HepG2 (cell line): ENCODE measurements around the gene ARMH3. TPM values are rescaled to one million over a fixed set of nuclear protein-coding genes. Genes with fewer than 3 reads are reported as not detected.

ENCODE experiments used
- ARHGAP35 ChIP-seq: sonication (generic); formaldehyde crosslinking; IDR thresholded peaks from 2 replicates; pipeline ENCODE4 v1.9.0; 2022; ENCODE audit warnings: mild to moderate bottlenecking, inconsistent platforms, moderate library complexity, missing genetic modification reagents, borderline replicate concordance
- ERF ChIP-seq: IDR thresholded peaks from 2 replicates; pipeline ENCODE4 v1.6.1; 2018; ENCODE audit warnings: missing biosample characterization, missing genetic modification reagents
- FOXA1 ChIP-seq, 2 experiments: fragments of 450-650 bp in 1 of 2; sonication (generic) in 1 of 2; formaldehyde crosslinking in 1 of 2; IDR thresholded peaks; 2 replicates each; pipeline versions ENCODE4 v1.4.0 to v1.6.1; 2016 to 2020; ENCODE audit warnings: missing genetic modification reagents in 1 of 2
- IRF1 ChIP-seq: sonication (generic); formaldehyde crosslinking; IDR thresholded peaks from 2 replicates; pipeline ENCODE4 v1.4.0; 2020; ENCODE audit warnings: low read depth, mild to moderate bottlenecking, missing genetic modification reagents
- JUND ChIP-seq: sonication (generic); formaldehyde crosslinking; IDR thresholded peaks from 2 replicates; pipeline ENCODE4 v1.8.0; 2022; ENCODE audit warnings: mild to moderate bottlenecking, missing genetic modification reagents
- RNF2 ChIP-seq: fragments of 450-650 bp; conservative IDR thresholded peaks from 2 replicates; pipeline ENCODE4 v1.6.1; 2016; ENCODE audit warnings: low read depth
- USF2 ChIP-seq, 2 experiments: sonication (generic) in 1 of 2; formaldehyde crosslinking in 1 of 2; IDR thresholded peaks; 2 replicates each; pipeline versions ENCODE4 v1.5.1 to v1.6.1; 2011 to 2020; ENCODE audit warnings: borderline replicate concordance in 1 of 2, low read depth in 1 of 2, low read length in 1 of 2, mild to moderate bottlenecking in 1 of 2, missing genetic modification reagents in 1 of 2, moderate library complexity in 1 of 2
- ZNF343 ChIP-seq: sonication (generic); formaldehyde crosslinking; IDR thresholded peaks from 2 replicates; pipeline ENCODE4 v1.4.0; 2020; ENCODE audit warnings: mild to moderate bottlenecking, missing genetic modification reagents
- ZNF816 ChIP-seq: sonication (generic); formaldehyde crosslinking; IDR thresholded peaks from 2 replicates; pipeline ENCODE4 v1.8.0; 2022; ENCODE audit warnings: missing genetic modification reagents, mild to moderate bottlenecking, borderline replicate concordance
- ZZZ3 ChIP-seq: sonication (generic); formaldehyde crosslinking; IDR thresholded peaks from 2 replicates; pipeline ENCODE4 v1.4.0; 2020; ENCODE audit warnings: missing genetic modification reagents, mild to moderate bottlenecking, borderline replicate concordance
- polyA plus RNA-seq, 8 experiments: library from polyadenylated mRNA; depleted of rRNA in 3 of 8; stranded (reverse) in 7 of 8; unstranded in 1 of 8; fragments of >200 nt; fragmentation: Illumina TruSeq in 4 of 8; extraction: Trizol in 4 of 8; gene quantifications; 2 replicates each; pipeline versions ENCODE4 v1.2.1 to v1.2.3, GENCODE V29; 2011 to 2016; ENCODE audit warnings: low read depth in 4 of 8, missing spikeins in 1 of 8, mixed read lengths in 1 of 8; ENCODE audit not compliant: insufficient read depth in 1 of 8
- total RNA-seq, 5 experiments: library from RNA; depleted of rRNA; stranded (reverse); fragments of >200 nt; fragmentation: Illumina TruSeq; extraction: Trizol; gene quantifications; 2 replicates each; pipeline ENCODE4 v1.2.3, GENCODE V29; 2016; ENCODE audit warnings: low read depth in 1 of 5
- TF ChIP-seq, protein P1 (sequence below): sonication (generic); formaldehyde crosslinking; IDR thresholded peaks from 2 replicates; pipeline ENCODE4 v1.4.0; 2020; ENCODE audit warnings: missing genetic modification reagents

Gene ARMH3
- total and polyA plus RNA-seq, 2 of the 13 experiments (the other 11 are each of a cell fraction or from before 2014, with no cell fraction given), result 8.4 to 16.9 TPM

- TF ChIP-seq IRF1 (no peak), JUND (no peak), ZZZ3 (CRISPR knock-in tag) (no peak), FOXA1 (IDR thresholded peaks at IDR 0.05) (no peak), FOXA1 (CRISPR knock-in tag; IDR thresholded peaks at IDR 0.05) (no peak), ZNF343 (CRISPR knock-in tag) (no peak), ERF (CRISPR knock-in tag) (no peak), ZNF816 (CRISPR knock-in tag) (no peak), RNF2 (no peak), USF2 (IDR thresholded peaks at IDR 0.05; ENCODE audit: low read depth, low read length) (no peak), USF2 (CRISPR knock-in tag; IDR thresholded peaks at IDR 0.05; ENCODE audit: borderline replicate concordance) (no peak), ARHGAP35 (CRISPR knock-in tag) (no peak)
- TF ChIP-seq, protein P1, sequence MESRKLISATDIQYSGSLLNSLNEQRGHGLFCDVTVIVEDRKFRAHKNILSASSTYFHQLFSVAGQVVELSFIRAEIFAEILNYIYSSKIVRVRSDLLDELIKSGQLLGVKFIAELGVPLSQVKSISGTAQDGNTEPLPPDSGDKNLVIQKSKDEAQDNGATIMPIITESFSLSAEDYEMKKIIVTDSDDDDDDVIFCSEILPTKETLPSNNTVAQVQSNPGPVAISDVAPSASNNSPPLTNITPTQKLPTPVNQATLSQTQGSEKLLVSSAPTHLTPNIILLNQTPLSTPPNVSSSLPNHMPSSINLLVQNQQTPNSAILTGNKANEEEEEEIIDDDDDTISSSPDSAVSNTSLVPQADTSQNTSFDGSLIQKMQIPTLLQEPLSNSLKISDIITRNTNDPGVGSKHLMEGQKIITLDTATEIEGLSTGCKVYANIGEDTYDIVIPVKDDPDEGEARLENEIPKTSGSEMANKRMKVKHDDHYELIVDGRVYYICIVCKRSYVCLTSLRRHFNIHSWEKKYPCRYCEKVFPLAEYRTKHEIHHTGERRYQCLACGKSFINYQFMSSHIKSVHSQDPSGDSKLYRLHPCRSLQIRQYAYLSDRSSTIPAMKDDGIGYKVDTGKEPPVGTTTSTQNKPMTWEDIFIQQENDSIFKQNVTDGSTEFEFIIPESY (CRISPR knock-in tag), result no peak
Measured at GRCh38 chr10:101803511-101803910, 252.5 kb downstream of the ARMH3 start (continued).
